Measurements from ENCODE around the gene ECE1. TPM values are rescaled to one million over a fixed set of nuclear protein-coding genes. Genes with fewer than 3 reads are reported as not detected.
A peak's percentile ranks its signal among the peaks of the same experiment; 100 is the strongest.

ECE1 gene
- total RNA-seq, 4 donors from 2014 or later, result 74.5 to 146 (median 97.2) TPM

DNA sequence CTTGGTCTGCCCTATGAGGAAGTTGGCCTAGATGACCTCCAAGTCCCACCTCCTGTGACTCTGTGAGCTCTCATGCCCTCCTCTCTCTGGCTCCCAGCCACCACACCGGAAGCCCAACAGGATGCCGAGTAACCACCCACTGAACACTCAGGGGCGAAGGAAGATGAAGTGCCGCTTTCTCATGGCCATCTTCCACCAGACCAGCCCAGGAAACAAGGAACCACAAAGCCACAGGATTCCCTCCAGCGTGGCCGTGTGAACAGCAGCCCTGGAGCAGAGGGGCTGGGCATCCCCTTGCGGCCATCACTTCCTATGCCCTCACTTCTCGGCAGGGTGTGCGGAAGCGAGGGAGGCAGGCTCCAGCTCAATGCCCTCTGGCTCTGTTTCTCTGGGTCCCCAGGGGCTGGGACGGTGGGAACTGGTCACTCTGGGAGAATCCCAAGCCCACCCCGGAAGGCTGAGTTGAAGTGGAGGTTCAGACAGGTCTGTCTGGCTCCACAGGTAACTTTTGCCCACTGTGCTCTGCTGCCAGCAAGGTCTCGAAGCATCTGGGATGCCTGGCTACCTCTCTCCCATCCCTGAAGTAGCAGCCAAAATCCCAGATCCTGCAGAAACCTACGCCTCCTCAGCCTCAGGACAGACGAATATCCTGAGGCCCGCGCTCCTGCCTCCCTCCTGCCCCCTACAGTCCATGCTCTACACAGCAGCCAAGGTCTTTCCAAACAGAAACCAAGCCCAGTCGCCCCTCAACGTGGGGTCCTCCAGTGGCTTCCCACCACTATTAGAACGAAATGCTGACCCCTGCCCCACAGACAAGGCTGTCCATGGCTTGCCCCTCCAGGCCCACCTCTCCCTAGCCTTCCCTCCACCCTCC lies 44.2 kb upstream of the ECE1 start:
- peaks cover 75 to 94% of the 10 kb centered on the region in 2 donors for H3K4me1 ChIP-seq
- H3K36me3 ChIP-seq, result no peaks in the 10 kb centered on the region
- peak; percentile 90 to 91 for DNase-seq
- 9 to 28% methylated on average over 16 to 20 of the region's 20 CpGs for WGBS, 2 donors
- H3K27ac ChIP-seq, result peak overlapping the region; percentile 91 to 95 (median 94)
- no peak for TF ChIP-seq POLR2A (IDR thresholded peaks at IDR 0.05)
- TF ChIP-seq, protein P1, sequence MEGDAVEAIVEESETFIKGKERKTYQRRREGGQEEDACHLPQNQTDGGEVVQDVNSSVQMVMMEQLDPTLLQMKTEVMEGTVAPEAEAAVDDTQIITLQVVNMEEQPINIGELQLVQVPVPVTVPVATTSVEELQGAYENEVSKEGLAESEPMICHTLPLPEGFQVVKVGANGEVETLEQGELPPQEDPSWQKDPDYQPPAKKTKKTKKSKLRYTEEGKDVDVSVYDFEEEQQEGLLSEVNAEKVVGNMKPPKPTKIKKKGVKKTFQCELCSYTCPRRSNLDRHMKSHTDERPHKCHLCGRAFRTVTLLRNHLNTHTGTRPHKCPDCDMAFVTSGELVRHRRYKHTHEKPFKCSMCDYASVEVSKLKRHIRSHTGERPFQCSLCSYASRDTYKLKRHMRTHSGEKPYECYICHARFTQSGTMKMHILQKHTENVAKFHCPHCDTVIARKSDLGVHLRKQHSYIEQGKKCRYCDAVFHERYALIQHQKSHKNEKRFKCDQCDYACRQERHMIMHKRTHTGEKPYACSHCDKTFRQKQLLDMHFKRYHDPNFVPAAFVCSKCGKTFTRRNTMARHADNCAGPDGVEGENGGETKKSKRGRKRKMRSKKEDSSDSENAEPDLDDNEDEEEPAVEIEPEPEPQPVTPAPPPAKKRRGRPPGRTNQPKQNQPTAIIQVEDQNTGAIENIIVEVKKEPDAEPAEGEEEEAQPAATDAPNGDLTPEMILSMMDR (IDR thresholded peaks at IDR 0.05), result peak; percentile 53 to 74 (median 72)
- H3K9me3 ChIP-seq, result no peaks in the 10 kb centered on the region
- intact Hi-C loops (cut with DNase I), result no loop called here
- H3K27me3 ChIP-seq, result no peaks in the 10 kb centered on the region
- H3K4me3 ChIP-seq (replicated peaks in 1 of 3), result peak overlapping the region in 1 of 3 donors; percentile 4

DNA sequence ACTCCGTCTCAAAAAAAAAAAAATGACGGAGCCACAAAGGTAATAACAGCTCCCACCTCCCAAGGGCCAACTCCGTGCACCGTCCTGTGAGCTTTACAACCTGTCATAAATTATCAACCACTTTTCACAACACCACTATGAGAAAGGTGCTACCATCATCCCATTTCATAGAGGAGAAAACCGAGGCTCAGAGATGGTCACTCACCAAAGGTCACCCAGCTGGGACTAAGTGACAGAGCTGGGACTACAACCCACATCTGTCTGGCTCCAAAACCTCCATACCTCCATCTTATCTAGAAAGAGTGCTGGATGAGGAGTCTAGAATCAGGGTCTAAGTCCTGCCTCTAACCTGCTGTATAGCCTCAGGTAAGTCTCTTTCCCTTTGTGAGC lies 43.6 kb upstream of the ECE1 start:
- 82 to 90% methylated on average over 5 of the region's 5 CpGs for WGBS, 2 donors
- Histone ChIP-seq H3K36me3 (no peaks in the 10 kb centered on the region), H3K4me3 (replicated peaks in 1 of 3) (no peak overlapping the region), H3K9me3 (no peaks in the 10 kb centered on the region), H3K4me1 (peaks cover 74 to 94% of the 10 kb centered on the region in 2 donors), H3K27ac (peak overlapping the region; percentile 91 to 95 (median 94)), H3K27me3 (no peaks in the 10 kb centered on the region)
- no peak for DNase-seq
- TF ChIP-seq, protein P1 (IDR thresholded peaks at IDR 0.05), result no peak
- TF ChIP-seq POLR2A (IDR thresholded peaks at IDR 0.05), result no peak
- intact Hi-C loops (cut with DNase I), result no loop called here

DNA sequence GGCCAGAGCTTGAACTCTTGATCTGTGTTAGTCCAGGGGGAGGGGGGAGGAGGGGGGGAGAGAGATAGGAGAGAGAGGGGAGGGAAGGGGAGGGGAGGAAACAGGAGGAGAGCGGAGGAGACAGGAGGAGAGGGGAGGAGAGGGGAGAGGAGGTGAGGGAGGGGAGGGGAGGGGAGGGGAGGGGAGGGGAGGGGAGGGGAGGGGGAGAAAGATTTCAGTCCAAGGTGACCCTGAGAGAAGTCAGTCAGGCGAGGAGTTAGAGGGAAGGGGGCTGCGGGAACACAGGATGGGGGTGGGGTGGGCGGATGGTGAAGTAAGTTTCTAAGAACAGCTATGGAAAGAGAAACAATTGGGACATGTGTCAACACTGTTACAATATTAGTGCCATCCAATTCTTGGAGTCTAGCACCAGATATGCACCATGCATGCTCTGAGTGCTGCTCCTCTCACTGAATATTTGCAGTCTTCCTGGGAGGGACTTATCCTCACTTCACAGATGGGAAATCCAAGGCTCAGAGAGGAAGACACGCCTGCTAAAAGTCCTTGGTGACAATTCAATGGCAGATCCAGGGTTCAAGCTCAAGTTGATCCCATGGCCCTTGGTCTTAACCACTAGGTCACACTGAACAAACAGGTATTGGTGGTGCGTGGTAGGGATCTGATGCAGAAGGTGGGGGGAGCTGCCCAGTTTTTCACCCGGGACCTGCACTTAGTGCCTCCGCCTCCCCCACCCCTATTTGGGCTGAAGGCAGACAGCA lies 42.5 kb upstream of the ECE1 start:
- H3K36me3 ChIP-seq, result no peaks in the 10 kb centered on the region
- DNase-seq, result no peak
- no peak overlapping the region for H3K4me3 ChIP-seq (replicated peaks in 1 of 3)
- no peak for TF ChIP-seq POLR2A (IDR thresholded peaks at IDR 0.05)
- TF ChIP-seq, protein P1 (IDR thresholded peaks at IDR 0.05), result no peak
- WGBS, 2 donors, result 57 to 63% methylated on average over 7 to 8 of the region's 8 CpGs
- no peaks in the 10 kb centered on the region for H3K27me3 ChIP-seq
- intact Hi-C loops (cut with DNase I), result no loop called here
- H3K4me1 ChIP-seq, result peaks cover 64 to 83% of the 10 kb centered on the region in 2 donors
- no peaks in the 10 kb centered on the region for H3K9me3 ChIP-seq
- peak overlapping the region; percentile 24 to 91 (median 59) for H3K27ac ChIP-seq

DNA sequence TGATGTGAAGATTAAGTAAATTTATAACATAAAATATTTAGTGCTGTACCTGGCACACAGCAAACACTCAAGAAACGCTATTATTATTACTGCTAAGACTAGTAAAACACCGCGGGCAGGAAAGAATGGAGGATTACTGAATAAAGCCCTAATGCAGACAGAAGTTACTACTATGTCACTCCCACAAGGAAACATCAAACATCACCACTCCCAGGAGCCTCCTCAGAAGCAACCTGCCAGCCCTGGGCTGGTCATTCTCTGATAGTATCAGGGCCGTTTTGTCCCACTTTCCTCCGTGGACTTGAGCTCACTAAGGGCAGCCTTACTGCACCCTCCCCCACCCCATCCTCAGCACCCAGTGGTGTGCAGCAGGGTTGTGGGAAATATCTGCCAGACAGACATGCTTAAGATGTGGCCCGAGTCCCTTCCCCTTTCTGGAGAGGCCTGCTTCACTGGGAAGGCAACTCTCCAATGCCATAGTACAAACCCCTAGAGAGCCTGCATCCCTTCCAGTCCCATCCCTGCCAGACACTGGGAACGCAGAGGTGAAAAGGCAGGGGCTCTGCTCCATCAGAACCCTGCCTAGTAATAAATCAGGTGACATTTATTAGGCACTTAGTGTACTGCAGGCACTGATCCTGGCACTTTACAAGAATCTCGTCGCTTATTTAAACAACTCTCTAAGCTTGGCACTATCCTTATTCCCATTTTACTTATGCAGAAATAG lies 41.7 kb upstream of the ECE1 start:
- WGBS, 2 donors, result 40 to 47% methylated on average over 8 of the region's 9 CpGs
- Histone ChIP-seq H3K27ac (peak overlapping the region; percentile 24 to 49 (median 39)), H3K27me3 (no peaks in the 10 kb centered on the region), H3K36me3 (no peaks in the 10 kb centered on the region), H3K9me3 (no peaks in the 10 kb centered on the region), H3K4me1 (peaks cover 60 to 82% of the 10 kb centered on the region in 2 donors), H3K4me3 (replicated peaks in 1 of 3) (no peak overlapping the region)
- DNase-seq, result no peak
- TF ChIP-seq, protein P1 (IDR thresholded peaks at IDR 0.05), result no peak
- intact Hi-C loops (cut with DNase I), result no loop called here
